Measurements from ENCODE around the gene EEFSEC. TPM values are rescaled to one million over a fixed set of nuclear protein-coding genes. Genes with fewer than 3 reads are reported as not detected.

EEFSEC gene
- total and polyA plus RNA-seq, 4 donors: 9.8 to 20.1 (median 11.6) TPM

DNA sequence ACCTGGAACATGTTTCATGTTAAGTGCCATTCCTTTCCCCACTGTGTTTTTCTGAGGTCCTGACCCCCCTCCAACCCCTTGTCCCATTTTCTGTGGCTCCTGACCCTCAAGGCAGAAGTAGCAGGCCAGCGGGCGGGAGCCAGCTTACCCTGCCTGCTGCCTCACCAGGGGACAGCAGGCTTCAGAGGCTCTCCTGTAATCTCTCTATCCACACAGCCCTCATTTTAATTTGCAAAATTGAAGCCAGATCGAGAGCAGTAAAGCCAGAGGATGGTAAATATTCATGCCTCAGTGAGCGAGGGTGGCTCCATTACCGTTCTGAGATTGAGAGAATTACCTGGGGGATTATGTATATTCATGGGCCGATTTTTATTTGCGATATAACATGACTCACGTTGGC, 165.8 kb downstream of the EEFSEC start:
- peaks cover 0 to 7% (median 4%) of the 10 kb centered on the region in 4 donors for H3K36me3 ChIP-seq (ENCODE audit: control insufficient read depth in 4 of 4, insufficient read depth in 4 of 4, low read length in 4 of 4)
- H3K4me3 ChIP-seq: no peak overlapping the region
- TF ChIP-seq CTCF (IDR thresholded peaks at IDR 0.05; ENCODE audit: control extremely low read depth, extremely low read depth): no peak
- DNase-seq (no peak), ATAC-seq (ENCODE audit: insufficient read depth, low FRiP score) (no peak)
- no peak overlapping the region for H3K9ac ChIP-seq (ENCODE audit: insufficient read depth in 1 of 2, low read length in 2 of 2)
- WGBS, 2 donors: 95 to 96% methylated on average over 8 of the region's 8 CpGs
- H3K27ac ChIP-seq (ENCODE audit: low read depth in 1 of 2, low read length in 1 of 2): no peak overlapping the region
- peaks cover 0 to 2% (median 0%) of the 10 kb centered on the region in 4 donors for H3K9me3 ChIP-seq (ENCODE audit: control insufficient read depth in 4 of 4, insufficient read depth in 3 of 4, low read length in 3 of 4)
- H3K27me3 ChIP-seq (ENCODE audit: control insufficient read depth in 3 of 3, insufficient read depth in 3 of 3, low read length in 2 of 3): no peaks in the 10 kb centered on the region
- peaks cover 0 to 22% (median 9%) of the 10 kb centered on the region in 5 donors for H3K4me1 ChIP-seq (ENCODE audit: control insufficient read depth in 5 of 5, insufficient read depth in 5 of 5, low read length in 5 of 5)

GRCh38 chr3:128319741-128320141, 166.5 kb downstream of the EEFSEC start:
- no peak for ATAC-seq (ENCODE audit: insufficient read depth, low FRiP score)
- H3K4me1 ChIP-seq (ENCODE audit: control insufficient read depth in 5 of 5, insufficient read depth in 5 of 5, low read length in 5 of 5): peaks cover 0 to 22% (median 9%) of the 10 kb centered on the region in 5 donors
- no peak overlapping the region for H3K9ac ChIP-seq (ENCODE audit: insufficient read depth in 1 of 2, low read length in 2 of 2)
- no peak for TF ChIP-seq CTCF (IDR thresholded peaks at IDR 0.05; ENCODE audit: control extremely low read depth, extremely low read depth)
- H3K27ac ChIP-seq (ENCODE audit: low read depth in 1 of 2, low read length in 1 of 2): no peak overlapping the region
- H3K9me3 ChIP-seq (ENCODE audit: control insufficient read depth in 4 of 4, insufficient read depth in 3 of 4, low read length in 3 of 4): peaks cover 0 to 2% (median 0%) of the 10 kb centered on the region in 4 donors
- DNase-seq: no peak
- WGBS, 2 donors: 96 to 97% methylated on average over 6 of the region's 6 CpGs
- no peak overlapping the region for H3K4me3 ChIP-seq
- H3K27me3 ChIP-seq (ENCODE audit: control insufficient read depth in 3 of 3, insufficient read depth in 3 of 3, low read length in 2 of 3): no peaks in the 10 kb centered on the region
- peaks cover 0 to 7% (median 4%) of the 10 kb centered on the region in 4 donors for H3K36me3 ChIP-seq (ENCODE audit: control insufficient read depth in 4 of 4, insufficient read depth in 4 of 4, low read length in 4 of 4)

- DNase-seq (no peak), ATAC-seq (ENCODE audit: insufficient read depth, low FRiP score) (no peak)
- no peak overlapping the region for H3K9ac ChIP-seq (ENCODE audit: insufficient read depth in 1 of 2, low read length in 2 of 2)
- H3K4me3 ChIP-seq: no peak overlapping the region
- H3K4me1 ChIP-seq (ENCODE audit: control insufficient read depth in 5 of 5, insufficient read depth in 5 of 5, low read length in 5 of 5): peaks cover 0 to 22% (median 9%) of the 10 kb centered on the region in 5 donors
- peaks cover 0 to 2% (median 0%) of the 10 kb centered on the region in 4 donors for H3K9me3 ChIP-seq (ENCODE audit: control insufficient read depth in 4 of 4, insufficient read depth in 3 of 4, low read length in 3 of 4)
- whole genome bisulfite sequencing, 2 donors: 90 to 92% methylated on average over 8 of the region's 8 CpGs
- H3K27ac ChIP-seq (ENCODE audit: low read depth in 1 of 2, low read length in 1 of 2): no peak overlapping the region
- H3K36me3 ChIP-seq (ENCODE audit: control insufficient read depth in 4 of 4, insufficient read depth in 4 of 4, low read length in 4 of 4): peaks cover 0 to 7% (median 4%) of the 10 kb centered on the region in 4 donors
- no peaks in the 10 kb centered on the region for H3K27me3 ChIP-seq (ENCODE audit: control insufficient read depth in 3 of 3, insufficient read depth in 3 of 3, low read length in 2 of 3)
- TF ChIP-seq CTCF (IDR thresholded peaks at IDR 0.05; ENCODE audit: control extremely low read depth, extremely low read depth): no peak
These were observed 167.5 kb downstream of the EEFSEC start for GRCh38 chr3:128320551-128321340.

All from lung (tissue), 12 donors.